Measurements from ENCODE around the gene CASQ2.
A peak's percentile ranks its signal among the peaks of the same experiment; 100 is the strongest.
"Not testable (repeated sequence)": the region's sequence is repeated elsewhere in the genome, so short reads cannot be mapped to it uniquely, and the experiment has no call there.

Gene CASQ2

DNA sequence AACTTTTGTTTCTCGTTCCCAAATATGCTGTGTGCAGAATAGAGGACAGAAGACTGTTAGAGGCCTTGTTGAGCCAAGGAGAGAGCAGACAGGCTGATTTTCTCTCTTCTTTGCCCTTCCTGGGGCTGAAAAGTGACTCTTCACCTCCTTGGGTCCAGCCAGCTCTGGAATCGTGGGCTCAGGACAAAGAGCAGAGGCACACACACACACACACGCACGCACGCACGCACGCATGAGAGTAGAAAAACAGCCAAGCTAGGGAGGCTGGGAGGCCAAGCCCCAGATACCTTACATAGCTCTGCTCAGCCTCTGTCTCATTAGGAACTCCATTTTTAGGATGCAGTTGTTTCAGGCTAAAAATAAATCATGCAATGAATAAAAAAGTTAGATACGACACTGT is at the start of gene CASQ2:
TSS of gene CASQ2 (minus strand) at position 166 of the 400 bp plus-strand sequence. CDS start 173 bp downstream, outside the sequence.
- DNase-seq: no peak

DNA sequence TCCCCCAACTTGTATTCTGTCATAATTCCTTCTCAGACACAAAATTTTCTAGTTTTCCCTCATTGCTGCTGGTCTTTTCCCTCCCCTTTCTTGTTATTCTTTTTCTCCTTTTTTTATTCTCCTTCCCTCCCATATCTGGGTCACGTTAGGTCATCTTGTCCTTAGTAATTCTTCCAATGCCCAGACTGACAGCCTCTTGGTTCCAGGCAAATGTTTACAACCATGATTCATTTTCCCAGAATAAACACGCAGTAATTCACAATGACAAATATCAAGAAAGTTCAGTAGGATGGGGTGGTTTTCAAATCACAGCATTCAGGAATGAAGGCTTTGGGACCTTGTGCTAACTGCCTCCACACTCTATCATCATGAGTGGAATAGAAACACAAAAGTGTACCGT is 47.2 kb upstream of the CASQ2 start:
- no peak for DNase-seq

DNA sequence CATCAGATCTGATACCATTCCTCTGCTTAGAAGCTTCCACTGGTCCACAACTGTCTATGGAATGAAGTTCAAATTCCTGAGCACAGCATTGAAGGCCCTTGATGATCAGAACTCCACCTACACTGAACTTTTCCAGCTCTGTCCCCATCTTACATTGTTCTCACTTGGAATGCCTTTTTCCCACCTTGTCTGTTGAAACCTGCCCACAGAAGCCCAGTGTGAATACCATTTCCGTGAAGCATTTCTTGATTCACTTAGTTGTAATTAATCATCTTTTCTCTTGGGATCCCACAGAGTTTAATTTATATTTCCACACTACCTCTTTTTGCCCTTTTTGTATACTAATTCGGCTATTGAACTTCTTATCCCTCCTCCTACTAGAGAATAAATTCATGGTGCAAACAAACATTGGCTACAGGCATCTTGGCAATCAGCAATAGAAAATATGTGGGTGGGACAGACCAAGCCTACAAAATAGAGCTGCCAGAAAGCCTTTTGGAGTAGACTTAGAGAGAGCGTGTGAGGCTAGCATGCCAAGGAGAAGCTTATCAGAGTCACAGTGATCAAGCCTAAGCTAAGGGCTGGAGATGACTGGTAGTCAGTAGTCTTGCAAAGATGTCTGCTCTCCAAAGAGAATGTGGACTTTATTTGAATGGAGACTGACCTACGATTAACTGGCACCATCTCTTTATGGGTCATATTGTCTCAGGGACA is 46.3 kb upstream of the CASQ2 start:
- DNase-seq: no peak

DNA sequence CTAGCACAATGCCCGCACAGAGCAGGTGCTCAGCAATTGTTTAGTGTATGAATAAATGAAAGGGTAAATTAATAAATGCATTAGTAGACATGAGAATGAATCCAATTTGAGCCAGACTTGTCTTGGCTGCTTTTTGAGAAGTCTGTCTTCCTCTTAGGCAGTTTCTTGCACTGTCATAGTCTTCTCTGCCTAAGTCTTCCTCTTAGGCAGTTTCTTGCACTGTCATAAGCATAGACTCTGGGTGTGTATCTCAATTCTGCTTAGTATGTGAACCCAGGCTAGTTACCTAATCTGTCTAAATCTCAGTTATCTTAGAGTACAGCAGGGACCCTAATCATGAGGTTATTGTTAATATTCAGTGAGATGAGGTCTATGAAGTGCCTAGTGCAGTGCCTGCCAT is 45.2 kb upstream of the CASQ2 start:
- no peak for DNase-seq

DNA sequence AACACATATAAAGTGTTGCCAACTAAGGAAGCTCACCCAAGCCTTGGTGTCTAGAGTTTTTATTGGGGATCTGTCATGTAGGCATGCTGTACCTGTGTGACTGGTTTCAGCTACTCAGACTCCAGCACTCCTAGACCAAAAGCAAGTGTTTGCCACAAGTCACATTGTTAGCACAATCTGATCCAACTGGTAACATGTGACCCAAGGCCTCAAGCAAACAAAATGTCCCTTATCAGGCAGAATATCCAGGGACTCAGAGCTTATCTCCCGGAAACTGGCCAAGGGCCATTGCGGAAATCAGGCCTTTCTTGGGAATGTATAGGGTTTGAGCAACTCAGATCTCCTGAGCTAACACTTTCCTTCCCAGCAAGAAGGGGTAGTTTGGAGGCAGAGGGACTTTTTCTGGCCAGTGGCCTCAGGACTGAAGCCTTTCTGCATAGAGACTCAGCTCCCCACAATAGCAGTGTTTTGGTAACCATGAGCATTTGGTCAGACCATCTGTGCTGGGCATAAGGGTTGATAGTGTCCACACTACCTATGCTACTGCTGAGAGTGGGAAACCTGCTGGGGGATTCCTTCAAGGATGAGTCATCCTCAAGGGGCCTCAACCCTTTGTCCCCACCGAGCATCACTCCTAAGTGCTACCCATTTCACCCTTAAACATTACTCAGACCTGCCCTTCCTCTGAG is 42.8 kb upstream of the CASQ2 start:
- no peak for DNase-seq

DNA sequence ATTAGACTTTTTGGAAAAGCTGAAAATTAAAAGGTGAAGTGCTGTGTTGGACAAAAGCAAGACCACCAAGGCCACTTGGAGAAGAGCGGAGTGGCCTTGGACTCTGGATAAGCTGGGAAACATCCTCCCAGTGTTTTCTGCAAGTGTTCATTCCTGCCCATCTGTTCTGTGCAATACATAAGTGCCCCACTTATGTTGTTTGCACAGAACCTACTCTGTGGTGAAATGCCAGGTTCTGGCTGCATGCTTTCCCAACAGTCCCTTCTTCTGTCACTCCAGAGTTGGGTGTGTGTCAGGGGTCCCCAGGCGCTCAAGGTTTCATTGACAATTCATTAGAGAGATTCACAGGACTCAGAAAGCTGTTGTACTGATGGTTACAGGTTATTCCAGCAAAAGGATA is 42.1 kb upstream of the CASQ2 start:
- no peak for DNase-seq

DNA sequence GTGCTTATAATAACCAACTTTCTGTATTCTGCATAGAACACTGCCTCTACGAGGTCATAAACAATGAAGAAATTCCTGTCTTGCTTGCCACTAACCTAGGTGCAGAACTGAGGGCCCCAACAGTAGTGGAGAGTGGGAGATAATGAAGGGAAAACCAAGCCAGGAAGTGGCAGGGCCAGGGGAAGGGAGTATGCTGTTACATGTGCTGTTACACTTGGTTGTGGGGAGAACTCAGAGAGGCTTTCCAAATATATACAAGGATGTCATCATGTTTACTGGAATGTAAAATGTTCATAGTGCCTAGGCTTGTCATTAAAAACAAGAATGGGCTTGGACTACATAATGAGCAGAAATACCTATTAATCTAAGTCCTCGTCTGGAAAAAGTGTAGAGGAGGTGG is 41.3 kb upstream of the CASQ2 start:
- DNase-seq: no peak

DNA sequence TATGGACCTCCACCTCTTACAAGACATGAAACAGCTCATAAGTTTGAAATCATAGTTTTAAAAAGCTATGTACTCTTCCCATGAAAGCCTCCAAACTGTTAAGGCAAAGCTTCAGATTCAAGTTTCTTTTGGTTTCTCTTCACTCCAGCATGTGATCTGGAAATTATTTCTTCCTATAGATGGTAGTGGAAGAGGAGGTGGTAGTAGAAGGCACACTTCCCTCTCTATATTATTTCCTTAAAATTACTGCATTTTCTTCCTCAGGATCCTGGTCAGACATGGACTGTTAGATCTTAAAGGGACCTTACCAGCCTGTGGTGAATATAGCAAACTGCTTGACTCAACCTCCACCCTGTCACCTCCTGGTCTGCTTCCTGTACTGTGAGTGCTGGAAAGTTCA is 40.6 kb upstream of the CASQ2 start:
- no peak for DNase-seq

DNA sequence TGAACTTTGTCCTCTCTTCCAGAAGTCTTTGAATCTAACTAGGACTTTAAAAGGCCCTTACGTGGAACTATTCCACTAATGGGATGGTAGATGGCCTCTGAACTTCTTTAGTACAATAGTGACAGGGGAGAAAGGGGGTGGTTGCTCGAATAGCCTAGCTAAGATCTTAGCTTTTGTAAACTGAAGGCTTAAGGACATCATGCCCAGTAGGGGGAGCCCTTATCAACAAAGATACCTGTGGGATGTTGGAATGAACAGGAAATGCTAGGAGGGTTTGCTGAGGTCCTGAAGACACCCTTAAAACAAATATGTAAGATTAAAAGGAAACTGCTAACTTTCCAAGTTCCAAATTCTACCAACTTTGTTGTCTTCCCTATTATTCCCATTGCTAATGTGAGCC is 39.2 kb upstream of the CASQ2 start:
- DNase-seq: peak; percentile 52

DNA sequence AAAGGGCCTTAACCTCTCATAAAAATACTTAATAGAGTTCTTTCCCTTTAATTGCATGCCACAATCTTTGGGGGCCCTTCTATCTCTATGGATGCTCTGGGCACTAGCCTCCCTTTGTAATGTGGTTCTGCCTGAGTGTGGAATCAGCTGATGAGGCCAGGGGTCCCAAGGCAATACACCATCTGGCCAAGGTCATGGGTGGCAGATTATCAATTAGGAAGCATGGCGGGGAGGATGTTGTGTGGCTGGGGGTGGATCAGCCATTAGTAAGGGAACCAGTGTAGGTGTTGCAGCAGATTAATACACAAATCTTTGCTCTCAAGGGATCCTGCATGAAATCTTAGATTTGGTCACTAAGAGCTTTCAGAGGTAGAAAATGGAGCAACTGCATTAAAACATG is 37.1 kb upstream of the CASQ2 start:
- no peak for DNase-seq

DNA sequence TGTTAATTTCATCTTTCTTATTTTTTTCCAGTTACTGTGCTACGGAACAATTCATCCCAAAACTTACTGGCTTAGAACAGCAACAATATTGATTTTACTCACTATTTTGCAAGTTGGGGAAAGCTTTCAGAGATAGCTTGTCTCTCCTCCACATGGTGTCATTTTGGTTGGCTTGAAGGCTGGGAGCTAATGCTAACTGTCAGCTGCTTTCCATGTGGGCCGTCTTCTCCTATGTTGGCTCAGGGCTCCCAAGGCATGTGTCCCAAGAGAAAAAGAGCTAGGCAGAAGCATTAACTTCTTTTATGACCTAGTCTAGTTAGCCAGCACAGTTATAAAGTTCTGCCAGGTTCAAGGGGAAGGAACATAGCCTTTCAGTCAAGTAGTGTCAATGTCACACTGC is 33.9 kb upstream of the CASQ2 start:
- no peak for DNase-seq

DNA sequence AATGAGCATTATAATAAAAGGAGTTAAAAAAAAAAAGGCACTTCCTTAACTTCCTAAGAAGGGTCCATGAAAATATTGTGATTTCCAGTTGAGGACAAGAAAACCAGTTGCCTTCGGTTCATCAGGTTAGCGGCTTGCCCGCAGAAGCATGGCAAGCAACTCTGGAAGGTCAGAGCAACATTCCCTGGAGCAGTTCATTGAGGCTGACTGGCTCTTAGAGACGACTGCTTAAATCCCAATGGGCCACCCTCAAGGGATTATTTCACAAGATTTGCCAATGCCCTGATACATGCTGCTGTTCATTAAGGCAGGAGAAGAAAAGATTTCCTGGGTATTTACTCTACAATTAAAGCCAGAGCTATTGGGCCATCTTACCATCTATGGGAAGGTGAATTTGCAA is 29.0 kb upstream of the CASQ2 start:
- no peak for DNase-seq

DNA sequence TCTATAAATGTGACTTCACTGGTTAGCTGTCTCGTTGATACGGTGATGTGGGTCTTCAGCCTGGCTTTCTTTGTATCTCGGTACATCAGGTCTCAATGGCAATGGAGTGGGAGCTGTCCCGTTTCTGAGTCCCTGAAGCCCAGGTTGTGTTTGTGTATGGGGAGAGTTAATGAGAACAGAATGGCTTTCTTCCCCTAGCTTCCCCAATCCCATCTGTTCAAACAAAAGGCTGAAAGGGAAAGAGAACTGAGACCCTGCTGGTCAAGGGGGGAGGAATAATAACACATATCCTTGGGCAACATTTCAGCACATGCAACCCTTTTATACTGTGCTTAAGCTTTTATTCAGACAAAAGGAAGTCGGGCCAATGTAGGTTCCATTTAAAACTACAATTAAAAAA is 28.4 kb upstream of the CASQ2 start:
- DNase-seq: no peak

DNA sequence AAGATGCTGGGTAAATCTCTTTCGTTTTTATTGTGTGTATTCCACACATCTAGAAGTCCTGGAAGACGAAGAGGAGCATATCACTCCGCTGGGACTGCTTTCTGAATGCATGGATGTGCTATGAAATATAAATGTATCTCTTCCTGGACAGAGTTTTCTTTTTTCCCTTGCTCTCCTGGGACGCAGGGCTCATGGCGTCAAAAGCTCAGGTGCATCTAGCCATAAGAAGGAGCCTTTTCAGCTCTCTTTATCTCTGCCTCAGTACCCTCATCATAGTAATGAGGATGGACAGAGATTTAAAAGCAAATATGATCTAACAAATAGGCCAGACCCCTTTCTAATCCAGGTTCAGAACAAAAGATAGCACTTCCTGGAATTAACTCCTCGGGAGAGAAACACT is 27.5 kb upstream of the CASQ2 start:
- DNase-seq: no peak

DNA sequence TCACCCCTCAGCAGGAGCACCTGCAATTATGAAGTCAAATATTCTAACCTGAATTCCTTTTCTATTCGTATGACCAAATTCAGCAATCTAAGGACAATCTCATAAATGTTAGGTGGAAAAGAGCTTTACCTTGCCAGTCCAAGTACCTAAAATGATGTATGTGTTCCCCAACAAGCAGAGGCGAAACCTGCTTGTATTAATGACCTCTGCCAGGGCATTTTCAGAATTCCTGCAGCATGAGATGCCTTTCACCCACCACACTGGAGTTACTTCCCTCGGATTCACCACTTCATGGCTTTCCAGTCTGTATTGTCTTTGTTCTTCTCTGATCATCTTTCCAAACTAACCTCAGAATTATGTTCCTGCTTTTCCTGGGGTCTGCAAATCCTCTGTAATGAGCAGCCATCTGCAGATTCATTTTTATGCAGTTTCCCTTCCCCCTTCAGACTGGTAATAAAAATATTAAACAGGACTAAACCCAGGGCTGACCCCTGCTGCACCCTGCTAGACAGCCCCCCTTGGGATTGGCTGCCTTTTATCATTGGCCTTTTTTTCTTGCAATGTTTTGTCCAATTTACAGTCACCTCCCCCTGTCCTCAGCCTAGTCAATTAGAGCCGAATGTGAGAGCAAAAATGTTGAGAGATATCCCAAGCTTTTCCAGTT is 26.6 kb upstream of the CASQ2 start:
- no peak for DNase-seq

DNA sequence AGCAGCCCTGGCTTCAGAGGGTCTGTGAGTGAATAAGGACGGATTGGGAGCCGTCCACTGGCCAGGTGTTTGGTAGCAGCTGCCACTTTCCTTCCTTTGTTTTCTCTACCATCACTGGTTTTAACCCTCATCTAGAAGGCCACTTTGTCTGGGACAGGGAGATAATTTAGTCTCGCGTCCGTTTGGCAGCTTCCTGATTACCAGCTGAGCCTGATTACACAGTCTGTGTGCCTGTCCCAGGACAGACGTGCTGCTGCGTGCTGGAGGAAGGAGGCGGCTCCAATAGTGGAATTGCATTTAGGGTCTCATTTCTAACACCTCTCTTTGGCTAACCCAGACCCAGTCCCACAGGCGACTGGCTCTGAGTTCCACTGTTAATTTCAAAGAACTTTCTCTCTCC is 24.6 kb upstream of the CASQ2 start:
- DNase-seq: no peak

DNA sequence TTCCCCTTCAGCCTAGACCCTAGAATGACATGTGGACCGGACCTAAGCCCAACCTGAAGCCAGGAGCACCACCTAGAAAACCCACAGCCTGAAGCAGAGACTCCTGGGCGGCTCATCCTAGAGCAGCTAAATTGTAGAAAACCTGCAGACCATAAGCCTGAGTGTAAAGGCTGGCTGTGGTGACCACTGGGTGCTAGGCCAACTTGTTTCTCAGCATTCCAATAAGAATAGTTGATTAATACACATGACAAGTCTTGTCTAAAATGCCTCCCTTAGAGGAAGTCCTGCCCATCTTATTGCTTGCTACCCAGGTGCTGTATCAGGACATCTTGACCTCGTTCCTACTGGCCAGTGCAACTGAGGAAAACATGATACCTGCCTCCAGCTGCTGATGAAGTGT is 23.3 kb upstream of the CASQ2 start:
- no peak for DNase-seq

DNA sequence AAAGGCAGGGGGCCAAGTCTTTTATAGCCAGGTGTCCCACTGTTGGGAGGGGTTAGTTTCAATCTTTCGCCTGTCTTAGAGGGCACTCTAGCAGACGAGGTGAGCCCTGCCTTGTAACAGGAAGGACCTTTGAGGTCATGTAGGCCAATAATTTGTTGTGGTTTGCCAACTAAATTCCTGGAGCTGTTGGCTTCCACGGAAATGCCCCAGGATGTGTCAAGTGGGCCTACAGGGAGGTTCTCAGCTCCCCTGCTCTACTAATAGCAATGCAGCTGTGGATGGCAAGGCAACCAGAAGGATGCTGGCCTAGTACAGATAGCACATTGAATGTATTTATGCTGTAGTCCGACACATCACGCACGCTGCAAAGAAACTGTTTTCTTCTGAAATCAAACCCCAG is 22.3 kb upstream of the CASQ2 start:
- no peak for DNase-seq

DNA sequence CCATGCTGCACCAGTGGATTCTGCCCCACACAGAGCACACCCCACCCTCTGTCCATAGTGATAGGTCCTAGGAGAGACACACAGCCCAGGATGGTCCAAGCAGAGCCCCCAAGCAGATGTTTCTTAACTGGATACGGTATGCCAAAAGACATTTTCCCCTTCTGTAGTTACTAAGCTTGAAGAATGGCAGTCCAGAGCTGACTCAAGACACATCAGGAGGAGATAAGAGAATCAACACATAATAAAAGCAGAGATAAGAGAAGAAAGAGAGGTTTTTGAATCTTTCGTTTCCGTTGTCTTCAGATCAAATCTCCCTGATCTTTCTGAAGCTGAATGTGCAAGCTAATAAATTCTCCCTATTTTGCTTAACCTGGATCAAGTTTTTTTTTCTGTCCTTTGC is 21.8 kb upstream of the CASQ2 start:
- DNase-seq: no peak

DNA sequence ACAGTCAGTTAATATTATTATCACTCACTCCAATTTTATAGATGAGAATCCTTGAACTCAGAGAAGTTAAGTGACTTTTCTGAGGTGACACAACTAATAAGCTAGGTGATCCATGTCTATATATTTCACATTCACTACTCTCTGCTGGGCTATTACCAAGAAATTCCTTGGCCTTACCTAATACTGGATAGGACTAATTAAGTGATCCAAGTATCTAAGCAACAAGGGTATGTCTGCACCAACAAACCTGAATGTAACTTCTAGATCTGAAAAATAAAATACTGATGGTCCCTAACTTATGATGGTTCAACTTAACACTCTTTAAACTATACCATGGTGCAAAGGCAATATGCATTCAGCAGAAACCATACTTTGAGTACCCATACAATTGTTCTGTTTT is 14.8 kb upstream of the CASQ2 start:
- DNase-seq: no peak

DNA sequence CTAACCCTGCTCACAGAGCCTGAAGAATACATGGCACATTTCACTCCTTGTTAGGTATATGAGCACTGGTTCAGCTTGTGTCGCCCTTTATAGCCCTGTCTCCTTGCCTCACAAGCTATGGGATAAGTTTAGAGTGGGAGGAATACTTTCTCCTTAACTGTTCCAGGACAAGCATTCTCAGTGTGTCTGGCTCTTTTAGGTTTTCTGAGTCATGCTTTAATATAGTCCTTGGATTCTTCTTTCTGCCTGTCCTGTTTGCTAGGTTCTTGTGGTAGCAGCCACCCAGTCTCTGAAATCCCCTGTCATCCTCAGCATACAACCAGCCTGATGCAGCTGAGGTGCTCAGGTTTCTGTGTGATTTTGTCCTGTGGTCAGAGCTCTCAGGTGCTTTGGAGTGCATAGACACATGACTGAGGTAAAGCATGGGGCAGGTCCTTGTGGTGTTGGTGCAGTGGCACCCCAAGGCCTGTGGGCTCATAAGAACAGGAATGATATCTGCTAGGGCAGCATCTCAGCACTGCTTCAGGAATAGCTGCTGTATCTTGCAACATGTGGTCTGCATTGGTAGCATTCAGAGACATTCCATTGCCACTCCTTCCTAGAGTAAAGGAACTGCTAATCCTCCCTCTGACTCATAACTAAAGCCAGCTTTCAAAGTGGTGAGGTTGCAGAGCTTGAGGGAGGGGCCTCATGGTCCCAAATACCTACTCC is 14.2 kb upstream of the CASQ2 start:
- DNase-seq: no peak

DNA sequence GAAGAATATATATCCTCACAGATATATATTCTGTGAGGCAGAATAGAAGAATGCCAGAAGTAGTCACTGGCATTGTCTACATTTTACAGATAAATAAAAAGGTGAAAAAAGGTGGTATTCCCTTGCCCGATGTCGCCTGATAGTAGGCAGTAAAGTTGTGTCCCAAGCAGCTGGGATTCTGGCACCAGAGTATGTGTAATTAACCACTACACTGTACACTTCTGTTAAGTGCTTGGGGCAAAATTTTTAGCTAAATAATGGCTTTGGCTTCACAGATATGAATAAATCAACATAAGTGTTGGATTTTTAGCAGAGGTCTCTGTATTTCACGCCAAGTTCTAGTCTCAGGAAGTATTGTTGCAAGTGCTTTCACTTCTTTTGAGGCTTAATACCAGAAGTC is 13.3 kb upstream of the CASQ2 start:
- DNase-seq: no peak

DNA sequence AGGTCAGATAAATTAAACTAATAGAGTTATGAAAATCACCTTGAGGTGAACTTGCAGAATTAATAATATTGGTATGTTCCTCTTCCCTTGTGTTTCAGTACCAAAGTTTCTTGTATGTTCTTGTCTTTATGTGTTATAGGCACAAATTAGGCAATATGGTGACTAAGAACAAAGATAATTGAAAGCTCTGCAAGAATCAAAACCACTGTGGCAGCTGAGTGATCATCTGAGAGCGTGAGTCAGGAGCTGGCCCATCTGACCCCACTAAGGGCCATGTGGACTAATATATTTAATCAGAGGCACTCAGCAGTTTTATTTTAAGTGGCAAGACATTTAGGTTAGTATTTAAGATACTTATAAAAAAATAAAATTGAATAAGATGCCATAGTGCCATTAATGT is 12.8 kb upstream of the CASQ2 start:
- DNase-seq: no peak

DNA sequence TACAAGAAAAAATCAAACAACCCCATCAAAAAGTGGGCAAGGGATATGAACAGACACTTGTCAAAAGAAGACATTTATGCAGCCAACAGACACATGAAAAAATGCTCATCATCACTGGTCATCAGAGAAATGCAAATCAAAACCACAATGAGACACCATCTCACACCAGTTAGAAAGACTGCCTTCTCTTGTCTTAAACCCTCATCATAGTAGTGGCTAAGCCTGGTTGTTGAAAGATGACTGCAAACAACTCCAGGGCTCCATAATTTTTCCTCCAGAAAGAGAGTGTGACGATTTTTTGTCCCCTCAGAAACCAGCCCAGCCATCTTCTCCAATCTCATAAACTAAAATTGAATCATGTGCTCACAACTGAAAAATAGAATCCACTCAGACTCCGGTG is 12.1 kb upstream of the CASQ2 start:
- not testable (repeated sequence) for DNase-seq

Data from CD4-positive, alpha-beta T cell treated with Interleukin-21 for 1 hour (primary cell).